Caco-2 (cell line): ENCODE results near the gene ITGA7. TPM values are rescaled to one million over a fixed set of nuclear protein-coding genes. Genes with fewer than 3 reads are reported as not detected.

ENCODE experiments used
- BruUV-seq: library from RNA; stranded (reverse); fragments of 400-500 nt; replicated peaks from 2 replicates; lab custom pipeline; 2021; lab: Mats Ljungman, UMichigan
- CTCF ChIA-PET: fragments of 300-600 bp; sonication (Branson Sonifier 250); formaldehyde crosslinking; loops from one replicate; lab custom pipeline; 2022; ENCODE audit warnings: antibody characterized with exemption; lab: Charles Lee
- POLR2A ChIA-PET: fragments of 300-600 bp; sonication (Branson Sonifier 250); formaldehyde crosslinking; loops from one replicate; lab custom pipeline; 2022; ENCODE audit warnings: antibody characterized with exemption; lab: Charles Lee
- DNase-seq, 2 experiments: peaks; one replicate each; pipeline versions ENCODE4 v3.0.0 to v3.0.0-alpha.2; 2020 to 2022
- H3K27me3 ChIP-seq: replicated peaks from 2 replicates; pipeline ENCODE4 v1.6.0; 2011; ENCODE audit warnings: low read length; ENCODE audit not compliant: control insufficient read depth, insufficient read depth
- H3K36me3 ChIP-seq: 2 replicates; pipeline ENCODE4 v1.5.1; 2011; ENCODE audit warnings: low read length; ENCODE audit not compliant: control insufficient read depth, insufficient read depth
- H3K4me1 ChIP-seq: fragments of 250-450 bp; sonication (Bioruptor Pico); 2 replicates; pipeline ENCODE4 v1.5.1; 2020; ENCODE audit warnings: mild to moderate bottlenecking
- H3K4me3 ChIP-seq: 2 replicates; pipeline ENCODE4 v1.5.1; 2011; ENCODE audit warnings: low read depth, mild to moderate bottlenecking, control low read depth, low read length
- H3K9me3 ChIP-seq: fragments of 250-450 bp; sonication (Bioruptor Pico); 2 replicates; pipeline ENCODE4 v1.5.1; 2020; ENCODE audit warnings: mild to moderate bottlenecking, moderate library complexity
- H3K27ac Mint-ChIP-seq: one replicate; pipeline ENCODE4 v1.8.0; 2022; ENCODE audit warnings: mixed read lengths; ENCODE audit not compliant: unreplicated experiment
- H3K27me3 Mint-ChIP-seq: one replicate; pipeline ENCODE4 v1.8.0; 2022; ENCODE audit warnings: mixed read lengths; ENCODE audit not compliant: insufficient read depth, unreplicated experiment
- H3K36me3 Mint-ChIP-seq: one replicate; pipeline ENCODE4 v1.8.0; 2022; ENCODE audit warnings: mild to moderate bottlenecking, mixed read lengths; ENCODE audit not compliant: insufficient read depth, unreplicated experiment
- H3K4me1 Mint-ChIP-seq: one replicate; pipeline ENCODE4 v1.8.0; 2022; ENCODE audit warnings: low read depth, mixed read lengths; ENCODE audit not compliant: unreplicated experiment
- H3K4me3 Mint-ChIP-seq: one replicate; pipeline ENCODE4 v1.8.0; 2022; ENCODE audit warnings: mild to moderate bottlenecking, moderate library complexity, mixed read lengths; ENCODE audit not compliant: unreplicated experiment
- H3K9me3 Mint-ChIP-seq: one replicate; pipeline ENCODE4 v1.8.0; 2022; ENCODE audit warnings: mixed read lengths; ENCODE audit not compliant: unreplicated experiment
- intact Hi-C: fragments of 100-400 bp; cut with micrococcal nuclease; formaldehyde crosslinking; loops from one replicate; pipeline ENCODE4 v1.10.0; 2022; ENCODE audit not compliant: unreplicated experiment
- total RNA-seq: library from RNA; stranded (reverse); gene quantifications from 2 replicates; pipeline ENCODE4 v1.2.3, GENCODE V29; 2022
- TF ChIP-seq, protein P1 (sequence below), 2 experiments: fragments of 200-600 bp in 1 of 2; IDR thresholded peaks; 1 replicate in 1 of 2; 2 replicates in 1 of 2; pipeline versions ENCODE4 v1.5.1 to v1.8.0; 2011 to 2022; ENCODE audit warnings: antibody characterized with exemption in 1 of 2, control low read depth in 1 of 2, inconsistent platforms in 1 of 2, low read depth in 1 of 2, low read length in 1 of 2, mild to moderate bottlenecking in 1 of 2, moderate library complexity in 1 of 2; ENCODE audit not compliant: insufficient read depth in 1 of 2, severe bottlenecking in 1 of 2, unreplicated experiment in 1 of 2

Gene ITGA7
- total RNA-seq, 1 experiment from 2014 or later: 46.1 TPM

DNA sequence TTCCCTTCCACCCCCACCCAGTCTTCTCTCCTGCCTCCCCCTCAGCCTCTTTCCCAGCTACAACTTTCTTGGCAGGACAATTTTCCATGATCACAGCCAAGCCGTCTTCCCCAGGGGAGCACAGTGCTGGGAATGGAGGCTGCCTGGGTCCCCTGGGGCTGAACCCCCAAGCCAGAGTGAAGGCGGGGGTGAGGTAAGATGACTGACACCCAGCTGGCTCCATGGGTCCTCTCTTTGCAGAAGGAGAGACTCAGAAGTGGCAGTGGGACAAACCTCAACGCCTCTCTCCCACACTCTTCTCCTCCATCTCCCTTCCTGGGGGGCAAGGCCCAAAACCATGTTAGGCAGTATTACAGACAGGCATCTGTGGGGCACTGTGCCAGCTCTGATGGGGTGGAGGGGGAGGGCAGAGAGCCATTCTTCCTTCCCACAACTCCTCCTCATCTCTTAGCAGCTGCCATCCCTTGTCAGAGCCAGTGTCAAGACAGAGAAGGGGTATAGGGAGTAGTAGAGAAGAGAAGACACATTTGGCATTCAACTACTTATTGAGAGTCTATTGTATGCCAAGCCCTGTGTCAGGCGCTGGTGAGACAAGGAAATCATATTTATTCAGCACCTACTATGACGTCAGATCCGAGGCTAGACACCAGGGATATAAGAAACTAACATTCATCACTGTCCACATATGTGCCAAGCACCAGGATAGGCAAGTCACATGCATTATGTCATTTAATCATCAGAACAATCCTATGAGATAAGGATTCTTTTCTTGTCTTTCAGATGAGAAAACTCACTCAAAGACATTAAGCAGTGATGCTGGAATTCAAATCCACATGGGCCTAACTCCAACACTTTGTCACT, 3.6 kb downstream of the ITGA7 start:
- H3K36me3 ChIP-seq: no peaks in the 10 kb centered on the region
- Mint-ChIP-seq H3K4me1 (peaks cover 28% of the 10 kb centered on the region), H3K4me3 (peak overlapping the region; percentile 41), H3K27me3 (peaks cover 8% of the 10 kb centered on the region), H3K9me3 (no peaks in the 10 kb centered on the region), H3K27ac (no peak overlapping the region), H3K36me3 (no peaks in the 10 kb centered on the region)
- ChIA-PET CTCF (interaction anchor here (0.8 to 3.5 kb wide), 6 partner anchors 7 to 35 kb away, joined by 3 to 41 read pairs (median 4); partner anchors contain the start of genes BLOC1S1 and RDH5), POLR2A (interaction anchor here (0.9 to 1.4 kb wide), 4 partner anchors 12 to 138 kb away, joined by 3 to 10 read pairs (median 6); partner anchors contain the start of genes BLOC1S1, MMP19 and RDH5)
- DNase-seq: no peak
- TF ChIP-seq, protein P1, sequence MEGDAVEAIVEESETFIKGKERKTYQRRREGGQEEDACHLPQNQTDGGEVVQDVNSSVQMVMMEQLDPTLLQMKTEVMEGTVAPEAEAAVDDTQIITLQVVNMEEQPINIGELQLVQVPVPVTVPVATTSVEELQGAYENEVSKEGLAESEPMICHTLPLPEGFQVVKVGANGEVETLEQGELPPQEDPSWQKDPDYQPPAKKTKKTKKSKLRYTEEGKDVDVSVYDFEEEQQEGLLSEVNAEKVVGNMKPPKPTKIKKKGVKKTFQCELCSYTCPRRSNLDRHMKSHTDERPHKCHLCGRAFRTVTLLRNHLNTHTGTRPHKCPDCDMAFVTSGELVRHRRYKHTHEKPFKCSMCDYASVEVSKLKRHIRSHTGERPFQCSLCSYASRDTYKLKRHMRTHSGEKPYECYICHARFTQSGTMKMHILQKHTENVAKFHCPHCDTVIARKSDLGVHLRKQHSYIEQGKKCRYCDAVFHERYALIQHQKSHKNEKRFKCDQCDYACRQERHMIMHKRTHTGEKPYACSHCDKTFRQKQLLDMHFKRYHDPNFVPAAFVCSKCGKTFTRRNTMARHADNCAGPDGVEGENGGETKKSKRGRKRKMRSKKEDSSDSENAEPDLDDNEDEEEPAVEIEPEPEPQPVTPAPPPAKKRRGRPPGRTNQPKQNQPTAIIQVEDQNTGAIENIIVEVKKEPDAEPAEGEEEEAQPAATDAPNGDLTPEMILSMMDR (IDR thresholded peaks at IDR 0.05; ENCODE audit: insufficient read depth in 1 of 2, low read depth in 1 of 2, low read length in 1 of 2, severe bottlenecking in 1 of 2, unreplicated experiment in 1 of 2): no peak
- H3K27me3 ChIP-seq: no peaks in the 10 kb centered on the region
- BruUV-seq: no TSS peak
- H3K4me1 ChIP-seq: peaks cover 37% of the 10 kb centered on the region
- H3K4me3 ChIP-seq: no peak overlapping the region
- intact Hi-C loops: loop anchor here (1.0 to 2.0 kb wide), 2 partner anchors 17 to 23 kb away; partner anchors contain the start of gene RDH5
- no peaks in the 10 kb centered on the region for H3K9me3 ChIP-seq

DNA sequence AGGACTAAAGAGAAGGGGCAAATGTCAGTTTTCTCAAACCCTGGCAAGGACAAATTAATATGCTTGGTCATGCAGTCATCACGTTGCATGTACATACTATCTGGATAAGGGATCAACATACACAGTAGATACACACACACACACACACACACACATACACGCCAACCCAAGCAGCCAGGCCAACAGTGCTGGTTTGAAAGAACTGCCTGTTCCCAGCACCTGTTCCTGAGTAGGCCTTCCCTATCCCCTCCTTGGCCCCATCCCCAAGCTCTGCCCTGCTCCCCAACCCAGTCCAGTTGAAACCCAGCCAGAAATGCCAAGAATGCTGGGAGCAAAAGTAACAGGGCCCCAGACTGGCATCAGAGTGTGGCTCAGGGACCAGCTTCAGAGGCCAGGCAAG, 4.4 kb downstream of the ITGA7 start:
- POLR2A ChIA-PET: no interaction called here
- Histone ChIP-seq H3K27me3 (no peaks in the 10 kb centered on the region), H3K4me3 (no peak overlapping the region), H3K36me3 (no peaks in the 10 kb centered on the region), H3K4me1 (peaks cover 37% of the 10 kb centered on the region), H3K9me3 (no peaks in the 10 kb centered on the region)
- H3K27me3 Mint-ChIP-seq: peaks cover 4% of the 10 kb centered on the region
- no peaks in the 10 kb centered on the region for H3K9me3 Mint-ChIP-seq
- BruUV-seq: no TSS peak
- TF ChIP-seq, protein P1 (IDR thresholded peaks at IDR 0.05; ENCODE audit: insufficient read depth in 1 of 2, low read depth in 1 of 2, low read length in 1 of 2, severe bottlenecking in 1 of 2, unreplicated experiment in 1 of 2): no peak
- intact Hi-C loops: no loop called here
- H3K4me3 Mint-ChIP-seq: no peak overlapping the region
- CTCF ChIA-PET: no interaction called here
- no peak for DNase-seq
- H3K27ac Mint-ChIP-seq: no peak overlapping the region
- peaks cover 21% of the 10 kb centered on the region for H3K4me1 Mint-ChIP-seq
- H3K36me3 Mint-ChIP-seq: no peaks in the 10 kb centered on the region

DNA sequence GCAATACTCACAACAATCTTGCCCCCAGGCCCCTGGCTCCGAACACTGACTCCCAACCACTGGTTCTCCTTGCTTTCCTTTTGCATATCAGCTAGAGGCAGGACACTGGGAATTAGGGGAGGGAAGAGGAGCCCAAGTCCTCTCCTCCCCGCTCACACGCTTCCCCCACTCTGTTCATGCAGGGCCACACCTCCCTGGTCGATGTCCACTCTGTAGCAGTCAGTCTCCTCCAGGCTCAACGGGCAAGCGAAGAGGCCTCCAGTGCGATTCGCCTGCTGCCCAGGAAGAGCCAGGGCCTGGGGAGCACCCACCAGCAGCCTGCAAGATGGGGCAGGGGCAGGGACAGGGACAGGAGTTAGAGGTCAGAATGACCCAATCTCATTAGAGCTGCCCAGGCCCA, 4.8 kb downstream of the ITGA7 start:
- DNase-seq: no peak
- no peak overlapping the region for H3K27ac Mint-ChIP-seq
- Histone ChIP-seq H3K9me3 (no peaks in the 10 kb centered on the region), H3K27me3 (no peaks in the 10 kb centered on the region), H3K36me3 (no peaks in the 10 kb centered on the region), H3K4me3 (no peak overlapping the region), H3K4me1 (peaks cover 37% of the 10 kb centered on the region)
- H3K27me3 Mint-ChIP-seq: no peaks in the 10 kb centered on the region
- H3K4me1 Mint-ChIP-seq: peaks cover 16% of the 10 kb centered on the region
- TF ChIP-seq, protein P1 (IDR thresholded peaks at IDR 0.05; ENCODE audit: insufficient read depth in 1 of 2, low read depth in 1 of 2, low read length in 1 of 2, severe bottlenecking in 1 of 2, unreplicated experiment in 1 of 2): no peak
- CTCF ChIA-PET: no interaction called here
- intact Hi-C loops: no loop called here
- POLR2A ChIA-PET: no interaction called here
- no TSS peak for BruUV-seq
- H3K4me3 Mint-ChIP-seq: no peak overlapping the region
- H3K36me3 Mint-ChIP-seq: no peaks in the 10 kb centered on the region
- H3K9me3 Mint-ChIP-seq: no peaks in the 10 kb centered on the region
